Measurements from ENCODE around the gene PI4KA.
"Not testable (repeated sequence)": the region's sequence is repeated elsewhere in the genome, so short reads cannot be mapped to it uniquely, and the experiment has no call there.

PI4KA gene

DNA sequence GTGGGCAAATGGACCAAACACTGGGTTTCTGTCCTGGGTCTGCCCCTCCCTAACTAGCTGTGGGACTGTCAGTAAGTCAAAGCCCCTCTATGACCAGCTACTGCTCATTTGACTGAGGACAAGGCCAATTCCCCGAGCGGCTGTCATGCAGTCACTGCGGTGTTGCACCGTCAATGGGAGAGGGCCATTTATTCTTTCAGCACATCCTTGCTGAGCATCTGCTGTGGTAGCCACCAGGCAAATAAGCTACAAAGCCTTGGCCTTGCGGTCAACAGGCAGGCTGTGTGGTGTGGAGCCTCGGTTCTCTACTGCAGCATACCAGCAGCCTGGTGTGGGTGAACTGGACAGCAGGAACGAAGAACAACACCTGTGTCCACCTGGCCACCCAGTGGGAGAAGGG is 110.5 kb downstream of the PI4KA start:
- no peak for DNase-seq (ENCODE audit: low read depth)

DNA sequence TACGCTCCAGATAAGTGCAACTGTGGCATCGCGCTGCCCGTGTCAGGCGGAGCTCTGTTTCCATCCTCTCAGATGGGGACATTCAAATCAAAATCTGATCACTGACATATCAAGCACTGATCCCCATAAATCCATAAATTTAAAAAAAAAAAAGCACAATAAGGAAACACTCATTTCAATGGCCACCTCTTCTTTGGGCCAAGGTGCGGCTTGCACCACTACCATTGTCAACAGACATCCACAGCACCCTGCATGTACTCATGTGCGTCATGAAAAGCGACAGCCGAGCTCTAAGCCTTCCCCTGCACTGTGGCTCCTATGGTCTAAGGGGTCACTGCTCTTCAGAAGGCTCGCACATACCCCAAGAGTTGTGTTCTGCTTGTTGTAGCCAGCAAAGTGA is 111.4 kb downstream of the PI4KA start:
- no peak for DNase-seq (ENCODE audit: low read depth)

DNA sequence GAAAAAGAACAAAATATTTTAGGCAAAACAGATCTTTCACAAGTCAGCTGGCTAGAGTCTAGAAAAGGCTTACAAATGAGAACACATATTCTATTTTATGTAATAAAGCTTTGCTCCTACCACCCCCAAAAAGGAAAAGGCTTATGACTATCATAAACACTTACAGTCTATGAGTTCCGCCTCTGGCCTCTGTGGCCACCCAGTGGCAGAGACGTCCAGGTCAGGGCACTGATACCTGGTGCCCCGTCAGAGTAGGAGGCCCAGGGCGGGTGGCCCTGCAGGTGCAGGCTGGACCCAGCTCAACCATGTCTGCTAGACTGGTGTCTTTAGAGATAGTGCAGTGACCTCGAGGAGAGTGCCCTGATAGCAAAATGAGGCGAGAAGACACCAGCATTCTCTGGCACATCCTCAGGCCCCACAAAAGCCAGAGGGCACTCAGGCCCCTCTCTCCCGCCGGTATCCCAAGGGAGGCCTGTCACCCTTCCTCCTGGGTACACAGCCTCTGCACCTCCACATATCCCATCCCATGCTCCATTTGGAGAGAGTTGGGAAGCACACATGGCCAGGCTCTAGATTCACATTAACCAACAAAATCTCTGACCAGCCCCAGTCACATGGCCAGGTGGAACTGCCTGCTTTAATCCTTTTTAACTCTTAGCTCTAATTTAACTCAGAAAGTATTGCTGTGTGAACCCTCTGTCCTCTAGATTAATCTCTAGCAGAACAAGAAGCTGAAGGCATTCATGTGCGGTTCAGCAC is 112.0 kb downstream of the PI4KA start:
- no peak for DNase-seq (ENCODE audit: low read depth)

DNA sequence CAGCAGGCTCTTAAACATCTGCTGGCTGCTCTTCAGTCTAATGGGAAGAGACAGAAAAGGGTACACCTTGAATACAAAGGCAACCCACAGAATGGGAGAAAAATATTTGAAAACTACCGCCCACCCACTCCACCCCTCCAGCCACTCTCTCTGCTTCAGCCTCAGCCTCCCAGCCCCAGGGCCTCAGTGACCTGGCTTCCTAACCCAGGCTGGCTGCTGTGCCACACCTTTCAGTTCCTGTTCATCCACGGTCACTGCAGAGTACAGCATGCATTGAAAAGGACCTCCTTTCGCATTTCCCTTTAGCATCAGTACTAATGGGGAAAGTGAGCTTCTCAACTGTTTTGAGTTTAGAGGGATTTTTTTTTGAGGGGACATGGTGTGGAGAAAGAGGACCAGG is 113.5 kb downstream of the PI4KA start:
- DNase-seq (ENCODE audit: low read depth), result no peak

DNA sequence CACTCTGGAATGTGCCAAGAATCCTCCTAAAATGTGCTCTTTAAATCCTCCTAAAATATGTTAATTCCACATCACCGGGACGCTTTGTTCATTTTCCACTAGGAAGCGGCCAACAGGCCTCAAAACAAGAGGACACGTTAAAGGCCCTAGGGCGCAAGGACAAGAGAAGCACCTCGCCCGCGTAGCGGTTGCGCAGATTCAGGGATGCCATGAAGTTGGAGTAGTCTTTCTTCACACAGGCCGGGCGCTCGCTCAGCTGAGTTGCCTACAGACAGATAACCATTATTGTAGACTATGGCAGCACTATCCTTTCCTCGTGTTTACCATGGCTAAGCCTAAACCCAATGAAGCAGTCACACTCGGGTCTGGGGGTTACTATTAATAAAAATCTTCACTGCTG is 114.2 kb downstream of the PI4KA start:
- no peak for DNase-seq (ENCODE audit: low read depth)

DNA sequence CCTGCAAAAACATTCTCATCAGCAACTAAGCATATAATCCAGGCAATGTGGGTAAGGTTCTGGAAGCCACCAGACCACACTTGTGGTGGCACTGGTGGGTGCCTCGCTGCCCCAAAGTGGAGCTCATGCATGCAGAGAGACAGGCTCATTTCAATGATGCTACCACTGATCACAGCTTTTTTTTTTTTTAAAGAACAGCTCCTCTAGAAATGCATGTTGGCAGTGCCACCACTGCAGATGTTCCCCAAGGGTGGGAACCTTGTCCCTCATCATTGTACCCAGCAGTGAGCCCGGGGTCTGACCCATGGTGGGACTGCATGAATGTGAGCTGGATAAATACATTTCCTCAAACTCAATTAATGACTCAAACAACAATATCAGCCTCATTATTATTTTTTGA is 115.8 kb downstream of the PI4KA start:
- no peak for DNase-seq (ENCODE audit: low read depth)

DNA sequence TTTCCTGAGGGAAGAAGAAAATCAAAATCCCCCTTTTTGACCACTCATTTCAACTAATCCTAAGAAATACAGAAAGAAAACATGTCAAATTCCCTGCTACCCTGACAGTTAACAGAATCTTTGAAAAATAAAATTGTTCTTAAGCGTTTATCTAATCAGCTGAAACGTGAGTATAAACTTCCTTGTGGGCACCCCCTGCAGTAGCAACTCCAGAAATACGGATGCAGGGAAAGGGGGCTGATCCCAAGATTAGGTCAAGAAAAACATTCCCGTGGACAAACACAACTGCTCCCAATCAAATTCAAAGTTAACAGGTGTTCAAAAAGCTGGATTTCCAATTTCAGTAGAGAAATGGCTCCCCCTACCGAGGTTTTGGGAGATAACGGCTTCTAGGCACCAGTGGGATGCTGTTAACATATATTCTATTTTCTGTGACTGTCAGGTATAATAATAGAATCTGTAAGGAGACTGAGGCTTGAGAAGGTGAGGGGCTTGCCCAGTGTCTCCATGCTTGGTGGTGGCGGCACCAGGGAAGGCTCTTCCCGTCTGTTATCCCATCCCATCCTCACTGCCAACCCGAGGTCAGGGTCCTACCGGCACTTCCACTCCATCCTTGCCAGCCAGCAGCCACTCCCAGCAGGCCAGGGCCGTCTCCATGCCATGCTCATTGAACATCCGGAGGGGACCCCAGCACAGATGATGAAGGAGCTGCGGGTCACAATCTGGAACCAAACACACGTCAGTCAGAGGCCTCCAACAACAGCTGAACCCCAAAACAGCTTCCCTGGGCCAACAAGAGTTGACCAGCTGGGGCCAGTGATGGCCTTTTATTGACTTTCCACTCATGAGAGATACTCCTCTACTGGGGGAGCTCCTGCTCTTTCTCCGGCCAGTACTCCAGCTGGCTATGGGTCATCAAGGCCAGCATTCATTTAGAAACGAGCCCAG is 116.7 kb downstream of the PI4KA start:
- peak; percentile 19 for DNase-seq (ENCODE audit: low read depth)

DNA sequence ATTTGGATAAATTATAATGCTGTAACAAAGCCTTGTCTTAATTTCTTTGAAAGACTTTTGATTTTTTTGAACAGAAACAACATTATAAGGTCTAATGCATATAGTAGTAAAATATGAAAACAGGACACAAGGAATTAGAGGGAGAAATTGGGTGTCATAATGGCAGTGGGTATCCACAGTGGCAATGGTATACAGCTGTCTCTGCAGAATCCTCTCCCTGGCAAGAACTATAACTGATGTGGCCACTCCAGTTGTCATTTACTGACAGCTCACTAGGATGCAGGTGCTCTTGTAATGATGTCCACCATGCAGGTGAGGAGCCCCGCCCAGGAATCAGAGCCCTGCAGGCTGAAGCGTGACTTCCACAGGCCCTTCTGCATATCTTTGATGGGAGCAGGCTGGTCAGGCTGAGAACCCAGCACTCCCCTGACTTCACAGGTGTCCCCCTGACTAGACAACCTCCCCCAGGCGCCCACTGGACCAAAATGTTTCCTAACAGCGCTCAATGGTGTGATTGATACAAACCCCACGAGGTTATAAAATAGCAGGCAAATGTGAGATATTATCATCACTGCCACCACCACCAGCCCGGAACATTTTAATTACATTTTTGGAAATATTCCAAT is 117.5 kb downstream of the PI4KA start:
- DNase-seq (ENCODE audit: low read depth), result no peak

DNA sequence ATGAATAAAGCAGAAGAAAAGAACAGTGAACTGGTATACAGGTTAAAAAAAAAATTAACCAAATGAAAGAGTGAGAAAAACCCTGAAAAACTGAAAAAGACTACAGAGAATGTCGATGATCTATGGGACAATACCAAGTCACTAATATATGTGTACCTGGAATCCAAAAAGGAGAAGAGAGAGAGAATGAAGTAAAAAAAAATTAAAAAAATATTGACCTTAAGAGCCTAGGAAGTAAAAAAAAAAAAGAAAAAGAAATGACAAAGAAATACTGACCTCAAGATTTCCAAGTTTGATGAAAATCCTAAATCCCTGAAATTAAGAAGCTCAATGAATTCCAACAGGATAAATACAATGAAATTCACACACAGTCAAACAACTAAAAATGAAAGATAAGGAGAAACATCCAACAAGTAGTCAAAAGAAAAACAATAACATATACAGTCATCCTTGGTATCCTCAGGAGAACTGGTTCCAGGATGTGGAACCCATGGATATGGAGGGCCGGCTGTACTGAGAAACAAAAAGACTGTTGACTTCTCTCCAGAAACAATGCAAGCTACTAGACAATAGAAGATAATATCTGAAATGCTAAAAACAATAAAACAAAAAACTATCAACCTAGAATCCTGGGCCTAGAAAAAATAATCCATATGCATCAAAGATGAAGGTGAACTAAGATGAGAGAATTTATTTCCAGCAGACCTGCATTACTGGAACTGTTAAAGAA is 118.2 kb downstream of the PI4KA start:
- no peak for DNase-seq (ENCODE audit: low read depth)

DNA sequence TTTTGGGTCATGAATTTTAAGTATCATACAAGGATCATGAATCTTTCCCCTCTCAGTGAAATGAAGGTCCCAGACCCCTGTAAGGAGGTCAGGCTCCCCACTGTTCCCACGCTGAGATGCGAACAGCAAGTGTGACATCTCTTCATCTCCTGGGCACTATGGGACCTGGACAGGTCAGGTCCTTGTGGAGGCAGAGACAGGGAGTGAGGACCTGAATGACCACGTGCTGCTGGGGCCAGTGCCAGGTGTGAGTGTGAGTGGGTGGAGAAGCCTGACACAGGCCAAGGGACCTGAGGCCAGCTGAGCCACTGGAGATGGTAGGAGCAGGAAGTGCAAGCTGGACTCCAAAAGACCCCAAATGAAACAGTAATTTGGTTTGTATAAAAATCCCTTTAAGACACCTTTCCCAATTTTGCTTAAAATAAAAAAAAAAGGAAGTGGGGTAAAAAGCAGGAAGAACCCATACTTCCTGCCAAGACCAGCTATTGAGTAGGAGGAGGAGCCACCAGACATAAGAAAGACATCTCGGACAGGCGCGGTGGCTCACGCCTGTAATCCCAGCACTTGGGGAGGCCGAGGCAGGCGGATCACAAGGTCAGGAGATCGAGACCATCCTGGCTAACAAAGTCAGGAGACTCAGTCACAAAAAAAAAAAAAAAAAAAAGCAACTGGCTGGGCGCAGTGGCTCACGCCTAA is 120.1 kb downstream of the PI4KA start:
- DNase-seq (ENCODE audit: low read depth), result no peak

DNA sequence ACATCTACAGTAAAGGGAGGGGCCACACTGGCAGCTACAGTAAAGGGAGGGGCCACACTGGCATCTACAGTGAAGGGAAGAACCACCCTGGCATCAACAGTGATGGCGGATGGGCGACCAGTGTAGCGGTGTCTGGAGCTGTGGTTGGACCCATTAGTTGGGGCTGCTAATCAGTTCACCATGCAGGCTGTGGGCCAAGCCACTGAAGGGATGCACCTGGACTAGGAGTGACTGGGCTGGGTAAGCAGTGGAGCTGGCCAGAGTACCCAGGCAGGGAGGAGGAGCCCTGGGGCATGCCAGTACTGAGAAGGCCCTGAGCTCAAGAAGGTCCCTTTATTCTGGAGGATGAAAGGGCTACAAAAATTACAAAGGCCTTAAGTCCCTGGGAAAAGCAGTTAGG is 121.7 kb downstream of the PI4KA start:
- DNase-seq (ENCODE audit: low read depth), result not testable (repeated sequence)

DNA sequence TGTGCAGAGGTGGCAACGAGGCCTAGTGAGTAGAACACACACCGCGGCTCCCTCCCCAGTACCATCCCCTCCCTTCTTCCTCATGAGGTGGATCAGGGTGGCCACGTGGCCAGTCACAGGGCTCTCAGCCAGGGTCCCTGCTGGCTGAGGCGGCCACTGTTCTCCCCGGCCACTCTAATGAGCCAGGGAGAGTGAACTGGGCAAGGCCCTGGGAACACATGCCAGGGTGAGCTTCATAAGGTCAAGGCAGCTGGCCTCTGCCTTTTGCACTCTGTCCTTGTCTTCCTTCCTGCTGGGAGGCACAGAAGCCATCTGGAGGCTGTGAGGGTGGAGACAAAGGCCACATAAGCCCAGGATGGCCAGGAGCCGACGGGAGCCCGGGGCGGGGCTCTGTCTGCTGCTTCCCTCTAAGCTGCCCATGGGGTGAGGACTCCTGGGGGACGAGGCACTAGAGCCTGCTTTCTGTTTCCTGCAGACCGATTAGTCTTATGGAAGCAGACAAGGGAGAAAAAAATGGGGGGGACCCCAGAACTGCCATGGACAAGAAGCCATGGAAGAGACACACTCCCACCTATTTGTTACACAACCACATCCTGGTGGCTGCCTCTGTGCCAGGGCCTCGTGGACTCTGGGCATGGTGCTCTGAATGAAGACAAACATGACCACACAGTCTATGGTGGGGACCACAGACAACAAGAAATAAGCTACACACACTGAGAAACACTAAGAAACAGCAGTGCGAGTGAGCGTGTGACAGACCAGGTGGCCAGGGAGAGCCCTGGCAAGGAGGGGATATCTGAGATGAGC is 123.1 kb downstream of the PI4KA start:
- not testable (repeated sequence) for DNase-seq (ENCODE audit: low read depth)

DNA sequence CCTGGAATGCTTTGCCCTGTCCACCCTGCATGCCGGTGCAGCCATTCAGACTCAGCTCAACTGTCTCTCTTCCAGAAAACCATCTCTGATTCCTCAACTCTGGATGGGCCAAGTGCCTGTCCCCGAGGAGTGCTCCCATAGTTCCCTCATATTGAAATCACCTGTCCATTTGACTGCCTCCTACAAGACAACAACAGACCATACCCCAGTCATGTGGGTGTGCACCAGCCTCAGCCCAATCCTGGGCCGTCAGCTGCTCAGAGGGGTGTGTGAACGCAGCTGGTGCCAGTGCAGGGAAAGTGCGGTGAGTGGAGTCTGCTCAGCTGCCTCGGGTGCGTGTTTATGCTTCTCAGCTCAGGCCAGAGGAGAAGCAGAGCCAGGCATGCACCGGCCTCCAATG is 126.2 kb downstream of the PI4KA start:
- DNase-seq (ENCODE audit: low read depth), result not testable (repeated sequence)

DNA sequence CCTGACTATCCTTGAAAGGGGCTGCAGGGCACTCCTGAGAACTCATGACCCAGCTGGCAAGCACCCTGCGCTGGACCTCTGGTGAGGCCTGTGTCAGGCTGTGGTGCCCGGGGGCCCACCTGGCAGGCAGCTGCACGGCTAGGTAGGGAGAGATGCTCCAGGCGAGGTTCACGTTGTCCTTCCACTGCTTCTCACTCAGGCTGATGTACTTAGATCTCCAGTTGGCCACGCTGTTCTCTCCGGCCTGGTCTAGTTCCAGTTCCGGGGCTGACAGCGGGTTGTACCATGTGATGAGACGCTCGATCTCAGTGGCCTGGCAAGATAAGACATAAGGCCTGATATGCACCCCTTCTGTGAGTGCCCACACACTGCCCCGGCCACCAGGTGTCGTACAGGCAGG is 129.4 kb downstream of the PI4KA start:
- DNase-seq (ENCODE audit: low read depth), result no peak

DNA sequence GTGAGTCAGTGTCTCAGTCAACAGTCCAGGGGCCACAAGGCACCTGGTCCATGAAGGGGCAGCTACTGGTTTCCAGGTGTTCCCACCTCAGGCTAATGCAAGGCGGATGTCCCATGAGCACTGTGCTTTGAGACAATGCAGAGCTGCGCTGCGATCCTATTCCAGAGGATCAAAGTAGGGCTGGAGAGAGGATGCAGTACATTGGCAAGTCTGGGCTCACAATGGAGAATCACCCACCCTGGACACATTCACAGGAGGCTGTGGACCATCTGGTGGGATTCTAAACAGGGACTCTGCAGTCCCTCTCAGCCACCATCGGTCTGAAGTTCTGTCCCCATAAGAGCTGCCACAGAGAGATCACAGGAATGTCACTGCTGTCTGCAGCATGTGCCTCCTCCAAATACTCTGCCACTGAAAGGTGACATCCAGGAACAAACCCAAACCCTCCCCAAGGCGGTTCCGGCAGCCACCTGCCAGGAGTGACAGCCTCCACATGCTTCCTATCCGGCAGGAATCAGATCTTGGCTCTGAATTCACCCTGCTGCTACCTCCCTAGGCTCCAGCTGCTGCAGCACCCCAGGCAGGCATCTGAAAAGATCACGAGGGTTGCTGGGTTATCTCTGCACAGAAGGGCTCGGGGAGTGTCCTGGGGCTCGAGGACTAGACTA is 130.0 kb downstream of the PI4KA start:
- no peak for DNase-seq (ENCODE audit: low read depth)

DNA sequence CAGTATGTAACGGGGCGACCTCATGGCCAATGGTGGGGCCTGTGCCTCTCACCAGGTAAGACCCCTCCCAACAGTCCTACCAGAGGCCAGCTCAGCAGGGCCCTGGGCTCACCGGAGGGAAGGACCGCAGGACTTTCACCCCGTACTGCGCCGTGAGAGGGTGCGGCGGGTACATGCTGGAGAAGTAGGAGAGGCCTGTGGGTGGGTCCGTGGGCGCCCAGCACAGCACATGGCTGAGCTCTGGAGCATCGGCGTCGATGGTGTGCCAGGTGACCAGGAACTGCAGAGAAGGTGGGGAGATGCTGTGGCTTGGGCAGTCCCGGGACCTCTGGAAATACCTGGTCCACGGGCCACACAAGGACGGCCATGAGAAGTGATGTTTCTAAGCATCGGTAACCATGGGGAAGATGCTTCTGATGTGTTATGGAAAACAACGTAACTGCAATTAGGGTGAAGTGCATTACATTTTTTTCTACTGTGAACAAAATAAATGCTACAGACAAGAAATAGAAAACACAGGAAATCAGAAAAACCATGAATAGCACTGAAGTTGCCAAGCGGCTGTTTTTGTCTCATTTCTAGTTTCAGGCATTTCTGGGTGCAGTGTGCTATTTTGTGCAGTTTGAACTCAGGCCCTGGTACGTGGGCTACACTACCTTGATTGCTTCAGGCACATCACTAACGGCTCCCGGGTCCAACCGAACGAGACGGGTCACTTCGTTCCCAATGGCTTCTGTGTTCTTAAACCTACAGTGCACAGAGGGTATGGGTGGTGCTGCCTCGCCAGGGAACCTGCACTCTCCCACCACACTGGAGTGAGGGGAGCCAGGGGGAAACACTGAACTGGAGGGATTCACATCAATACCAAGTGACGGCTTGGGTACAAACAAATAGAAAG is 131.2 kb downstream of the PI4KA start:
- DNase-seq (ENCODE audit: low read depth), result no peak

DNA sequence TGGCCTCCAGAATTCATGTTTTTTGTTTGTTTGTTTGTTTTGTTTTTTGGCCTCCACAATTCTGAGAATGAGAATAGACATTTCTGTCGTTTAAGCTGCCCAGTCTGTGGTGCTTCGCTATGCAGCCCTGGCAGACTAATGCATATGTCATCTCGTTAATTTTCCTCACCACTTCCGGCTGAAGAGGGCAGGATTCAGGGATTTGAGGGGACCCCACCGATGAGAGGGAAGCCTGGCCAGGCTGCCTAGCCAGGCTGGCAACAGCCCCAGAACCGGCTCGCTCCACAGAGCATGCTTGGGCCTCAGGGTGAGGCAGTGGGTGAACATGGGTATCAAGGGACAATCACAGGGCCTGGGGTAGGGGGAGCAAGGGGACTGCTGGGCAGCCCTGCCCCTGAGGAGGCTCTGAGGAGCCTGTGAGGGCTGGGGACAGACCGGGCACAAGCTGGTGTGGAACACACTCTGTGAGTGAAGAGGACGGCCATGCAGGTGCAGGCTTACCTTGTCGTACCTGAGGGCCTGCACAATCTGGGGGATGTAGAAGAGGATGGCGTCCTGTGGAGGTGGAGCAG is 132.5 kb downstream of the PI4KA start:
- no peak for DNase-seq (ENCODE audit: low read depth)

DNA sequence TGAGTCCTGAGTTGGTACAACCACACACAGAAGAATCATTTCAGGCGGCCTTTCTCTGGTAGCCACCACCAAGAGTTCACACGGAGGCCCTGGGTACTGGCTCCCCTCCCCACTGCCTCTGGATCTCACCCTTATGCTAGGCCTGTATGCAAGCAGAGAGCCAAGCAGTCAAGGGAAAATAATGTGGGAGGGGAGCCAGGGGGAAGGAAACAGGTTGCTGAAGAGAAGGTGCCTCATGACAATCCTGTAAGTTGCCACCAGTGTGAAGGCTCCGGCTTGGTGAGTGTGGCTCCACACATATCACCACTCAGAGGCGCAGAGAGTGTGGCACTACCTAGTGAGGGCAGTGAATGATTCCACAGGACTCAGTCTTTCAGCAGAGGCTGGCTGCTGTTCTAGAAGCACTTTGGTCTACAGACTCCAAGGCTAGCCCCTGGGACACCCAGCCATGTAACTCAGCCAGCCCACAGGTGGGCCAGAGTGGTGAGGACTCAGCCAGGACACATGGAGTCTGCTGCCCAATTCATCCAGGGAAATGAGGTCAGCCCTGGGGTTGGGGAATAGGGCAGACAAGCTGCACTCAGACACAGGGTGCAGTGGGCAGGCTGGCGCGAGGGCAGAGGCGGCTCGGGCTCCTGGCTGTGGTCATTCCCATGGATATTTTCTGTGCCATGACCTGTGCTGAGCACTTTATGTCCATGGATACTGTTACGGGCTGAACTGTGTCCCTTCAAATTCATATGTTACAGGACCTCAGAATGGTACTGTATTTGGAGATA is 133.7 kb downstream of the PI4KA start:
- DNase-seq (ENCODE audit: low read depth), result no peak
